Stimulated activated CD4-positive, alpha-beta T cell treated with anti-CD3 and anti-CD28 coated beads, Interleukin-15, amount 100 ng/mL, for 48 hours (primary cell): ENCODE results near the gene PSMD3.

Experiments
- DNase-seq, 2 donors: peaks; one replicate each; pipeline ENCODE4 v3.0.0-alpha.2; 2020; ENCODE audit warnings: low read depth in 2 of 2

Gene PSMD3

GRCh38 chr17:39960524-39961041 is 20.0 kb upstream of the PSMD3 start:
- no peak for DNase-seq

GRCh38 chr17:39962642-39963220 is 17.9 kb upstream of the PSMD3 start, which contains the start of gene GSDMA:
TSS of gene GSDMA (plus strand) at chr17:39963004. CDS start at chr17:39965688, 2,684 bp downstream.
- no peak for DNase-seq

GRCh38 chr17:39963829-39964228 is 16.8 kb upstream of the PSMD3 start:
- no peak for DNase-seq

- no peak for DNase-seq
These were observed 15.4 kb upstream of the PSMD3 start for GRCh38 chr17:39965017-39965699.

GRCh38 chr17:39966771-39967170 is 13.8 kb upstream of the PSMD3 start:
- no peak for DNase-seq

GRCh38 chr17:39968761-39969160 is 11.8 kb upstream of the PSMD3 start:
- no peak for DNase-seq

- DNase-seq: no peak
These were observed 11.2 kb upstream of the PSMD3 start for GRCh38 chr17:39969375-39969774.

- DNase-seq: no peak
These were observed 10.4 kb upstream of the PSMD3 start for GRCh38 chr17:39970157-39970692.

- no peak for DNase-seq
These were observed 9.5 kb upstream of the PSMD3 start for GRCh38 chr17:39971076-39971603.

GRCh38 chr17:39972271-39972670 is 8.3 kb upstream of the PSMD3 start:
- no peak for DNase-seq

GRCh38 chr17:39973496-39973895 is 7.1 kb upstream of the PSMD3 start:
- no peak for DNase-seq

GRCh38 chr17:39974433-39974832 is 6.2 kb upstream of the PSMD3 start:
- no peak for DNase-seq

- DNase-seq: no peak
These were observed 4.8 kb upstream of the PSMD3 start for GRCh38 chr17:39975801-39976200.

GRCh38 chr17:39979016-39979670 is 1.5 kb upstream of the PSMD3 start:
- no peak for DNase-seq

GRCh38 chr17:39979893-39980350 is 685 bp upstream of the PSMD3 start:
- DNase-seq: no peak

GRCh38 chr17:39981207-39981741 is 667 bp downstream of the PSMD3 start:
- DNase-seq: no peak

GRCh38 chr17:39981766-39982375 is 1.3 kb downstream of the PSMD3 start:
- DNase-seq: no peak

GRCh38 chr17:39988206-39988810 is 7.7 kb downstream of the PSMD3 start:
- no peak for DNase-seq

- DNase-seq: no peak
These were observed 13.8 kb downstream of the PSMD3 start for GRCh38 chr17:39994448-39994847.

- DNase-seq: no peak
These were observed 14.8 kb downstream of the PSMD3 start for GRCh38 chr17:39995438-39995837.

GRCh38 chr17:39996162-39996561 is 15.6 kb downstream of the PSMD3 start:
- DNase-seq: no peak
